Effector memory CD4-positive, alpha-beta T cell (primary cell): ENCODE results near the gene ADGRA1.

ENCODE experiments used
- DNase-seq, 3 donors: peaks; one replicate each; pipeline ENCODE4 v3.0.0-alpha.2; 2020
- H3K27ac ChIP-seq: 2 replicates; pipeline ENCODE4 v1.7.0; 2013; ENCODE audit warnings: mild to moderate bottlenecking, low read length, moderate library complexity; ENCODE audit not compliant: insufficient read depth, poor library complexity, severe bottlenecking
- H3K27me3 ChIP-seq: replicated peaks from 2 replicates; pipeline ENCODE4 v1.7.0; 2013; ENCODE audit warnings: mild to moderate bottlenecking, low read length; ENCODE audit not compliant: insufficient read depth, control insufficient read depth, poor library complexity, severe bottlenecking
- H3K36me3 ChIP-seq: 2 replicates; pipeline ENCODE4 v1.7.0; 2013; ENCODE audit warnings: mild to moderate bottlenecking, low read length, moderate library complexity; ENCODE audit not compliant: control insufficient read depth, insufficient read depth
- H3K4me1 ChIP-seq: 2 replicates; pipeline ENCODE4 v1.7.0; 2013; ENCODE audit warnings: low read length, mild to moderate bottlenecking; ENCODE audit not compliant: control insufficient read depth, insufficient read depth, poor library complexity, severe bottlenecking
- H3K4me3 ChIP-seq: 2 replicates; pipeline ENCODE4 v1.7.0; 2013; ENCODE audit warnings: low read length, low read depth, mild to moderate bottlenecking; ENCODE audit not compliant: insufficient read depth, poor library complexity, severe bottlenecking
- H3K9me3 ChIP-seq: 2 replicates; pipeline ENCODE4 v1.7.0; 2013; ENCODE audit warnings: mild to moderate bottlenecking, low read length, moderate library complexity; ENCODE audit not compliant: control insufficient read depth

The ADGRA1 gene

DNA sequence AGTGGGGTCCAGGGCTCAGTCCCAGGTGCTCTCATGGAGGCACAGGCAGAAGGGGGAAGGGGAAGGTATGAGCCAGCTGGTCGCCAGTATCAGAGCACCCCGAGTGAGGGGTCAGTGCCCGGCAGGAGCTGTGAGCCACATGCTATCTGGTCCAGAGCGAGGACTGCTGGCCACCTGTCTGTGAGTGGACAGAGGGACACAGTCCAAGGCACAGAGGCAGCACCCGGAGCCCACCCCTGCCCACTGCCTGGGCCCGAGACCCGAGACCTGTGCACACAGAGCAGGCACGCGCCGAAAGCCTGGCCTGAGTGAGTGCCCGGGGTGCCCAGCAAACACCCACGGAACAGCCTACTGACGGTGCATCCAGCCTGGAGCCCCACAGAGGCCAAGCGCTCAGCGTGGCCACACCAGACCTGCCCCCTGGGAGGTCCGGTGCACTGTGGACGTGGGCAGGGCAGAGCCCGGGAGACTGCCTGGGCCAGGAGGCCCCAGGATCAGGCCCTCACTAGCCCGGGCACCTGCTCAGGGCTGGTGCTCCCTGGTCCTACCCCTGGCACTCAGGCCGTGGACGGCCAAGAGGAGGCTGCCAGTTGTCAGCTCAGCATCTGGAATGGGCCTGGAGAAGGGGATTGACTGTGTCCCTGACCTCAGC is 29.4 kb downstream of the ADGRA1 start:
- Histone ChIP-seq H3K27me3 (no peaks in the 10 kb centered on the region), H3K36me3 (no peaks in the 10 kb centered on the region), H3K27ac (no peak overlapping the region), H3K4me1 (no peaks in the 10 kb centered on the region), H3K9me3 (no peaks in the 10 kb centered on the region), H3K4me3 (no peak overlapping the region)
- no peak for DNase-seq

DNA sequence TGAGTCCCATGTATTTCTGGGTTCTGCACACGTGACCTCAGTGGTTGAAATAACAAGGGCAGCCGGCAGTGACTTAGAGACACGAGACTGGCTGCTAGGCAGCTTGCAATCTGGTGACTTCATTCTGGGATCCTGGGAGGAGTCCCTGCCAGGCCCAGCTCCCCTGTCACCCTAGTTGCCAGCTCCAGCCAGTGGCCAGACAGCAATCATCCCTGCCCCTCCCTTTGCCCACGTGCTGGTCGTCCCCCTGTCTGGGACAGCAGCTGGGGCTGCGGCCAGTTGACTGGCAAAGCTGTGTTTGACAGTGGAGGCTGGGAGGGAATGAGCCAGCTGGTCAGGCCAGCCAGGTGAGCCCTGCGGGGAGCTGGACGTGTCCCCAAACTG is 30.0 kb downstream of the ADGRA1 start:
- DNase-seq, result no peak
- H3K4me1 ChIP-seq, result no peaks in the 10 kb centered on the region
- H3K27ac ChIP-seq, result no peak overlapping the region
- H3K36me3 ChIP-seq, result no peaks in the 10 kb centered on the region
- H3K9me3 ChIP-seq, result no peaks in the 10 kb centered on the region
- H3K27me3 ChIP-seq, result no peaks in the 10 kb centered on the region
- H3K4me3 ChIP-seq, result no peak overlapping the region

DNA sequence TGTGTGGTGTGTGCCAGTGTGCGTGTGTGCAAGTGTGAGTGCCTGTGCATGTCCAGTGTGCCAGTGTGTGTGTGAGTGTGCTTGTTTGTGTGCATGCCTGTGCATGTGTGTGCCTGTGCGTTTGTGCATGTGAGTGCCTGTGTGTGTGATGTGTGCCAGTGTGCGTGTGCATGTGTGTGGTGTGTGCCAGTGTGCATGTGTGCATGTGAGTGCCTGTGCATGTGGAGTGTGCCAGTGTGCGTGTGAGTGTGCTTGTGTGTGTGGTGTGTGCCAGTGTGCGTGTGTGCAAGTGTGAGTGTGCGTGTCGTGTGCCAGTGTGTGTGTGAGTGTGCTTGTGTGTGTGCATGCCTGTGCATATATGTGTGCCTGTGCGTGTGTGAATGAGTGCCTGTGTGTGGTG is 33.8 kb downstream of the ADGRA1 start:
- Histone ChIP-seq H3K27ac (no peak overlapping the region), H3K36me3 (no peaks in the 10 kb centered on the region), H3K4me3 (no peak overlapping the region), H3K9me3 (no peaks in the 10 kb centered on the region), H3K4me1 (no peaks in the 10 kb centered on the region), H3K27me3 (peaks cover 3% of the 10 kb centered on the region)
- DNase-seq, result no peak

DNA sequence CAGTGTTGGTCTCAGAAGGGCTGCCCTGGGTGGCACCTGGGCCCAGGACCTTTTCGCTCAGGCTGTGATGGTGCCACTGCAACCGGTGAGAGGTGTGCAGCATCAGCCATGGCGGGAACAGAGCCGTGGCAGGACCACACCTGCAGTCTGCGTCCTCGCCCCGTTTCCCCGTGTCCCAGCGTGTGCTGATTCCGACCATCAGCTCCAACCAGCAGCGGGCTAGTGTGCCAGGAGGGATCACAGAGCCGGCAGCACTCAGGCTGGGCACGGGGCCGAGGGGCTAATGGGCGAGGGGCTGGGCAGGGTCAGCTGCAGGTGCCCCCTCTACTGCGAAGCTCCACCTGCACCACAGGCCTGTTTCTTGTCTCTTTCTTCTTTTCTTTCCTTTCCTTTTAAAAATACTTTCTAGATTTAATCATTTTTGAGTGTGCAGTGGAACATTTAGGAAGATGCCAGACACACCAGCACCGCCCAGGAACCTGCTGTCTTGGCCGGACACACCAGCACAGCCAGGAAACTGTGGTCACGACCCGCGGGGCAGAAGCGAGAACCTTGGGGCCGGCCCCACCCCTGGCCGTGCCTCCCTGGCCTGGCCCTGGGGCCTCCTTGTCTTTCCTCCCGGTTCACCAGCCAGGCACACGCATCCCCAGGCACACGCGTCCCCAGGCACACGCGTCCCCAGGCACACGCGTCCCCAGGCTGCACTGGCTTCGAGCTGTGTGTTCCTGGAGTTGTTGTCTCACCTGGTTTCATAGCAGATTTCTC is 34.6 kb downstream of the ADGRA1 start:
- no peaks in the 10 kb centered on the region for H3K9me3 ChIP-seq
- no peaks in the 10 kb centered on the region for H3K36me3 ChIP-seq
- no peak for DNase-seq
- H3K4me1 ChIP-seq, result no peaks in the 10 kb centered on the region
- H3K27ac ChIP-seq, result no peak overlapping the region
- H3K27me3 ChIP-seq, result peaks cover 3% of the 10 kb centered on the region
- H3K4me3 ChIP-seq, result no peak overlapping the region

DNA sequence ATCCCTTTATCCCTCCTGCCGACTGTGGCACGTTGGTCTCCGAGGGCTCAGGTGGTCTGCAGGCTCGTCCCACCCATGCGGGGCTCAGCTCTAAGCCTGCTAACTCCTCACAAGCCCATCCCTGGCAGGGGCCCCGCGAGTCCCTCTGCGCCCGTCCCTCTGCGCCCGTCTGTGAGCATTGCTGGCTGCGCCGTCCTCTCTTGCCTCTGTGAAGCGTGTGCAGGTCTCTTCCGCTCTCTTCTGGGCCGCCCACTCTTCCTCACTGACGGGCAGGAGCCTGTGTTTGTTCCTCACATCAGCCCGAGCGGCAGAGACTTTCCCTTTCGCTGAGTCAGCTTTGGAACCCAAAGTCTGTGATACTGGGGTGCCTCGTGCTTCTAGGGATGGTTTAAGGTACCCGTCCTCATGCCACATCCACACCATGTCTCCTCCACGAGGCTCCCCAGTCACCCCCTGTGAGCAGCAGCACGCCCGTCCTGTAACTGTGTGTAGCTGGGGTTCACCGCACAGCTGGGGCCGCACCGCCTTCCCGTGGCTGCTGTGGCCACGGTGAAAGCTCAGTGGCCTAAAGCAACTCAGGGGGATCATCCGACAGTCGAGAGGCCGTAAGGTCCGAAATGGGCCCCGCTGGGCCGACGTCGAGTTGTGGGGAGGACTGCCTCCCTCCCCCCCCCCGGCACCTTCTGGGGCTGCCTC is 35.5 kb downstream of the ADGRA1 start:
- no peak overlapping the region for H3K4me3 ChIP-seq
- no peak for DNase-seq
- no peaks in the 10 kb centered on the region for H3K9me3 ChIP-seq
- H3K4me1 ChIP-seq, result no peaks in the 10 kb centered on the region
- no peak overlapping the region for H3K27ac ChIP-seq
- H3K36me3 ChIP-seq, result no peaks in the 10 kb centered on the region
- H3K27me3 ChIP-seq, result peaks cover 3% of the 10 kb centered on the region

DNA sequence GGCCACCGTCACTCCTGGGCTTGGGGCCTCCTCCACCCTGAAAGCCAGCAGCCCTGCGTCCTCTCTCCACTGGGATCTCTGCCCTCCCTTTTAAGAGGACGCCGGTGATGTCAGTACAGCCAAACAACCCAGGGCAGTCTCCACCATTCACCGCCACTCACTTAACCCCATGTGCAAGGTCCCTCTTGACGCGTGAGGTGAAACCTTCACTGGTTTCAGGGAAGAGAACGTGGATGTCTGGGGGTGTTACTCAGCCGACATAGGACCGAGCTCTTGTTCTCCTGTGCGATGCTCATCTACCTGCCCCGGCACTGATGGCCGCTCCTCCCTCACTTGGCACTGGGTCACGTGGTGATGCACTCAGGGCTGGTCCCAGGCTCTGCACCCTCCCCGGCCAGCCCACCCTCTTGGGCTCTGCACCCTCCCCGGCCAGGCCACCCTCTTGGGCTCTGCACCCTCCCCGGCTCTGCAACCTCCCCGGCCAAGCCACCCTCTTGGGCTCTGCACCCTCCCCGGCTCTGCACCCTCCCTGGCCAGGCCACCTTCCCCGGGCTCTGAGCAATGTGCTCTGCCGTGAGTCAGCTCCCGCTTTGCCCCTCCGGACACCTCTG is 36.1 kb downstream of the ADGRA1 start:
- H3K27me3 ChIP-seq, result peaks cover 3% of the 10 kb centered on the region
- no peaks in the 10 kb centered on the region for H3K4me1 ChIP-seq
- no peak overlapping the region for H3K4me3 ChIP-seq
- H3K9me3 ChIP-seq, result no peaks in the 10 kb centered on the region
- no peak overlapping the region for H3K27ac ChIP-seq
- DNase-seq, result no peak
- H3K36me3 ChIP-seq, result no peaks in the 10 kb centered on the region

DNA sequence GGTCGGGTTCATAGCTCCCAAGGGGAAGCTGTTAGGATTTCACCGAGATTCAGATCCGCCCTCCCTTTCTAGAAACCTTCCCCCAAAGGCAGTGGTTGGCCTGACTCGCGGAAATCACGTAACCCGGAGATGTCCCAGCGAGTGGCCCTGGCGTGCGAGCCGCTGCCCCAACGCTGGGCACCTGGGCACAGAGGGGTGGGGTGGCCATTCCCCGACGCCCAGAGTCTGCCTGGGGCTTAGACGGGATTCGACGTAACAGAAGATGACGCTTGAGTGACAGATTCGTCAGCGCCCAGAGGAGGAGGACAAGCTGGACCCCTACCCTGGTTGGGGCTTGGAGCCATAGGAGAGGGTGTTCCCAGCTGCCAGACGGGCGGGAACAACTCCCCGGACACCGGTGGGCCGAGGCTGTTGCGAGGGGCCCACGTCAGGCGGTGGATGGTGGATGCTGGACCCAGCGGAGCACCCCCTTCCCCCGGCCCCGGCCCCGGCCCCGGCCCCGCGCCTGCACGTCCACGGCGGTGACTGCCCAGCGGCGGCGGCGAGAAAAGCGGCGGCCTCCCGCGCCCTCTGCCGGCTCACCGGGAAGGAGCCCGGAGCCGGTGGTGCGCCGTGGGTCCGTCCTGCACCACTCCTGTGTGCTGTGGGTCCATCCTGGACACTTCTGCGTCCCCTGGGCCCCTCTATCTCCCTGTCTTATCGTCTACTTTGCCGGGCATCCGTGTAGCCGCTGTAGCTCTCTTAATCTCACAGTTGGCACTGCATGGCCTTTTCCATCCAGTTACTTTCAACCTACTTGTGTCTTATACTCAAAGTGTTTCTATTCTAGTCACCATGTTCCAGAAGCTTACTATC is 36.9 kb downstream of the ADGRA1 start:
- H3K4me3 ChIP-seq, result no peak overlapping the region
- H3K4me1 ChIP-seq, result no peaks in the 10 kb centered on the region
- peaks cover 3% of the 10 kb centered on the region for H3K27me3 ChIP-seq
- H3K27ac ChIP-seq, result no peak overlapping the region
- H3K9me3 ChIP-seq, result no peaks in the 10 kb centered on the region
- DNase-seq, result no peak
- H3K36me3 ChIP-seq, result no peaks in the 10 kb centered on the region

DNA sequence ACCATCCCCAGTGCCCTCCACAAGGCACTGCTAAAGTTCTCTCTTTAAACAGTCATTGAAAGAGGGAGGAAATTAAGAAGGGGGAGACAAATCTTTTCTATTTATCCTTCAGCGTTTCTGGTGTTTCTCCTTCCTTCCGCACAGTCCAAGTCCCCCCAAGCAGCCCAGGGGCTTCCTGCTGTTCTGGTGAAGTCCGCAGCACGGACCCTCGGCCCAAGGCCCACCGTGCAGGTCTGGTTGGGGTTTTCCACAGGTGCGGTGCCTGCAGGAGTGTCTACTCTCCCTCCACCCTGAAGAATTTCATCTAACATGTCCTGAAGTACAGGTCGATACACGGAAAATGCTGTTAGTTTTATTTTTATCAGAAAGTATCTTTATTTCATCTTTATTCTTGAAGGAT is 38.2 kb downstream of the ADGRA1 start:
- Histone ChIP-seq H3K9me3 (no peaks in the 10 kb centered on the region), H3K36me3 (no peaks in the 10 kb centered on the region), H3K4me3 (no peak overlapping the region), H3K27me3 (peaks cover 3% of the 10 kb centered on the region), H3K27ac (no peak overlapping the region), H3K4me1 (no peaks in the 10 kb centered on the region)
- no peak for DNase-seq

DNA sequence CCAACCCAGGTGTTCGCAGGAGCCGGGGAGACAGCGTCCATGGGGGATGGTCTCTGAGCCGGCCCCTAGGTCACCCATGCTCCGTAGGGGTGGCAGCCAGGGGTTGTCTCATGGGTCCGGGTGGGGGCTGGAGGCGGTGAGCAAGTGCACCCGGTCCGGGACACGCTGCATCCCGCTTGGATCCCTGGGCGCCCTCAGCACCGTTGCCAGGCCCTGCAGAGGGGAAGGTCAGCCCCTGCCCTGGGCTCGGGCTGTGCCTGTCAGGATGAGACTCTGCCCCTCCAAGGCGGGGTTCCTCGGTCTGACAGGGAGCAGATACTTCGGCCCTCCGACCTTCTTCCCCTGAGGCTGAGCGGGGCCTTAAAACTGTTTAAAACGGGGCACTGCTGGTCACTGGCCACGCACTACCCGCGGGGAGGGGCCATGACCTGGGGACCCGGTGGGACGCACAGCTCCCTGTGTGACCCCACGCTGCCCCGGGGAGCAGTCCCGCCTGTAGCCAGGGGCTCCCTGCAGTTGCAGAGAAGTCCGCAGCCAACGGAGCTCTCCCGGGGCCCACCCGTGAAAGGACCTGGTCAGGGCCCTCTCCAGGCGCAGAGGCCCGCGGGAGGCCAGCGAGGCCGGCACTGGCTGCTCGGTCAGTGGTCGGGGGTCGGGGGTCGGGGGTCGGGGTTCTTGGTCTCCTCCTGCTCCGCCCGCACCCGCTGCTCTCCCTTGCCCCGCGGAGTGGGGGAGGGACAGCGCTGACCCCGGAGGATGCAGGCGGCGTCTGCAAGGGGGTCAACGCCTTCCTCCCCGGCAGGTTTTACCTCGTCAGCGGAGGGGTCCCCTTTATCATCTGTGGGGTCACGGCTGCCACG is 38.9 kb downstream of the ADGRA1 start:
- Histone ChIP-seq H3K9me3 (no peaks in the 10 kb centered on the region), H3K36me3 (no peaks in the 10 kb centered on the region), H3K27me3 (peaks cover 3% of the 10 kb centered on the region), H3K4me3 (no peak overlapping the region), H3K4me1 (no peaks in the 10 kb centered on the region), H3K27ac (no peak overlapping the region)
- DNase-seq, result no peak
